Smooth muscle cell of the brain vasculature (primary cell): ENCODE data around the gene DCTN4.
"Not testable (repeated sequence)": the region's sequence is repeated elsewhere in the genome, so short reads cannot be mapped to it uniquely, and the experiment has no call there.

ENCODE experiments used
- DNase-seq: peaks from one replicate; pipeline ENCODE4 v3.0.0-alpha.2; 2012; ENCODE audit warnings: low read depth, low spot score

The DCTN4 gene

DNA sequence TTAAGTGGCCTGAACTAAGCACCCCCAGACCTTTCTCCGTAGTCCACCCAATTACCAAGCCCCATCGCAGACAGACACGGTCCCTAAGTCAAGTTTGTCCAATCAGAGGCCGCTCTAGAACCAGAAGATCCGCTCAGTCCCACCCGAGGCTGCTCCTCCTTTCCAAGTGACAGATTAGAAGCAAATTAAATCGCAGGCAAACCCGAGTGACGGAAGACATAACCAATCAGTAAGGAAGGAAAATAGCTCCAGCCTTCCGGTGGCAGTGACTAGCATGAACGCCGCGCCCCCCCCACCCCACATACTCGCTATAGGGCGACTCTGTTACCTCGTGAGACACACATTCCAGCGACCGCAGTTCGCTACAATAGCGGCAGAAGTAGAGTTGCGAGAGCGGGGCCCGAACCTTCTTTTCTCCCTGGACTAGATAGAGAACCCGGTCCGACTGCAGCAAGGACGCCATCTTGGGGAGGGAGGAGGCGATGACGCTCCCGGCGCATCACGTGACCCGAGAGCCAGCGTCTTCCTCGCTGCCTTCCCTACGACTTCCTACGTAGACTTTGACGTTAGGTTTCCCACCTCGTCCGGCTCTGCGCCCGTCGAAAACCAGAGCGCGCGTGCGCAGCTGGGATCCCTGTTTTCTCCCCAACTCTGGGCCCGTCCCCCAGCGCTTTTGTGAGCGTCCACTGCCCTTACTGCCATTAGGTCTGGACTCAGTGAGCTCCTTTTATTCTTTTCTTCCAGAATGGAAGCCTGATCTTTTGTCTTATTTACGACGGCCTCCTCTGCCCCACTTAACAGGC lies at the start of gene DCTN4:
TSS of gene DCTN4 (minus strand) at position 487 of the 803 bp plus-strand sequence. CDS start at position 463, 24 bp downstream.
- DNase-seq = peak; percentile 96

DNA sequence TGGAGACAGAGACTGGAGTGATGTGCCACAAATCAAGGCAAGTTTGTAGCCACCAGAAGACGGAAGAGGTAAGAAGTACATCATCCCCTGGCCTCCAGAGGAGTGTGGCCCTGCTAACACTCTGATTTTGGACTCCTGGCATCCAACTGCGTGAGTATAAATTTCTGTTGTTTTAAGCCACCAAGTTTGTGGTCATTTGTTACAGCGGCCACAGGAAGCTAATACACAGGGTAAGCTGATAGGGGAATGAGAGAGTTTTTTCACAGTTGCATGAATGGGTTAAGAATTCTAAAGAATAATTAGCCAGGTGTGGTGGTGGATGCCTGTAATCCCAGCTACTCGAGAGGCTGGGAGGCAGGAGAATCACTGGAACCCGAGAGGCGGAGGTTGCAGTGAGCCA lies 45.6 kb upstream of the DCTN4 start:
- no peak for DNase-seq

DNA sequence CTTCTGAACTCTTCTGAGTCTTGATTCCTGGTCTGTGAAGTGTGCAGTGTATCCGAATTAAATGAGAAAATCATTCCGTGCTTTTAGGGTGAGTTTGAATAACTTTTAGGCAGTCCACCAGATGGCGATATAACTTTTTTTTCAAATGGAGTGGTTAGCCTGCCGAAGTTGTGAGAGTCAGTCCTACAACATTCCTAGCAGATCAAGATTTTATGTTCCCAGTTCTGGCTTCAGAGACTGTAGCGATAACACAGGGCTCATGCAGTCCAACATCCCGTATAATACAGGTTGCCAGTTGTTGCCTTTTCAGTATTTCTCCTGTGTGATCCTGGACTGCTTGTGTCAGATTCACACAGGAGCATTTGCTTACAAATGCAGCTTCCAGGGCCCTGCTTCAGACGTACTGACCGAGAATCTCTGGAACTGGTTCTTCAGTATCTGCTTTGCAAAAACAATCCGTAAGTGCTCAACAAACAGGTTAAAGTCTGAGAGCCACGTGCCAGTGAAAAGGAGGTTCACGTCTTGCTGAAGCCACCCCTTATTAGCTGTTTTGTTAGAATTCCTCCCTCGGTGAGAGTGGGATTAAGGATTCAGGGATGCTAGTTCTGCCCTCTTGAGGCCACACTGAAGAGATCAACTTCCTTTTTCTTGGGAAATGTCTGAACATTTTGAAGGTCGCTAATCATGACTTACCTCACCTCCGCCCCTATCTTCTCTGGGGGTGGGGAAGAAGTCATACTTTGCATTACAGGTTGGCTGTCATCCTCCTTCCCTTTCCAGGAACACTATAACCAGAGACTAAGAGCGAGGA lies 42.5 kb upstream of the DCTN4 start:
- DNase-seq = peak; percentile 50

GRCh38 chr5:150797384-150797783 lies 38.6 kb upstream of the DCTN4 start:
- no peak for DNase-seq

- no peak for DNase-seq
Measured at GRCh38 chr5:150794927-150795326, 36.1 kb upstream of the DCTN4 start.

DNA sequence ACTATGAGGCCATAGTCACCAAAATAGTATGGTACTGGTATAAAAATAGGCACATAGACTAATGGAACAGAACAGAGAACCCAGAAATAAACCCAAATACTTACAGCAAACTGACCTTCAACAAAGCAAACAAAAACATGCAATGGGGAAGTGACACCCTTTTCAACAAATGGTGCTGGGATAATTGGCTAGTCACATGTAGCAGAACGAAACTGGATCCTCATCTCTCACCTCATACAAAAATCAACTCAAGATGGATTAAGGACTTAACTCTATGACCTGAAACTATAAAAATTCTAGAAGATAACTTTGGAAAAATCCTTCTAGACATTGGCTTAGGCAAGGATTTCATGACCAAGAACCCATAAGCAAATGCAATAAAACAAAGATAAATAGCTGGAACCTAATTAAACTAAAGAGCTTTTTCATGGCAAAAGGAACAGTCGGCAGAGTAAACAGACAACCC lies 34.6 kb upstream of the DCTN4 start:
- not testable (repeated sequence) for DNase-seq

DNA sequence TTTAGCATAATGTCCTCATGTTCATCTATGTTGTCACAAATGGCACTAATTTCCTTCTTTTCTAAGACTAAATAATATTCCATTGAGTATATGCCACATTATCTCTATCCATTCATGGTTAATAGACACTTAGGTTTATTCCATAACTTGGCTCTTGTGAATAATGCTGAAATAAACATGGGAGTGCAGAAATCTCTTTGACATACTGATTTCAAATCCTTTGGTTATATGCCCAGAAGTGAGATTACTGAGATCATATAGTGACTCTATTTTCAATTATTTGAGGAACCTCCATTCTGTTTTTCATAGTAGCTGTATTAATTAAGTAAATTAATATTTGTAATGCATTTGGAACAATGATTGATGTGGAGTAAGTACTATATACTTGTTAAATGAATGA lies 32.7 kb upstream of the DCTN4 start:
- no peak for DNase-seq

GRCh38 chr5:150789943-150790611 lies 31.3 kb upstream of the DCTN4 start:
- peak; percentile 67 for DNase-seq

DNA sequence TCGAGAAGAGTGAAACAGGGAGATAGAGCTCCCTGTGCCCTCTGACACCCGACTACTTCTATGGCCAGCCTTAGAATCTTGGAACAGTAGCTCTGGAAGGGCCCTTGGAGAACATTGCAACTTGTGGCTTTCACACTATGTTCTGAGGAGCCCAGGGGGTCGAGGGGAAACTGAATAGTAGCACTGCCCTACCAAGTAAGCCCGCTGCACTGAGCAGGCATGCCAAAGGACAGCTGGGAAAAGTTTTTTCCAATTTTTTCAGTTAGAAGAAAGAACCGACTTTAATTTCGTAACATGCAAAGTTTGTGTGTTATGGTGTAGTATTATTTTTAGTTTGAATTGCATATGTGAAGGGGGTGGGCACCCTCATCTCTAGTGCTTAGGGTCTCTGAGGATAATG lies 30.6 kb upstream of the DCTN4 start:
- no peak for DNase-seq

DNA sequence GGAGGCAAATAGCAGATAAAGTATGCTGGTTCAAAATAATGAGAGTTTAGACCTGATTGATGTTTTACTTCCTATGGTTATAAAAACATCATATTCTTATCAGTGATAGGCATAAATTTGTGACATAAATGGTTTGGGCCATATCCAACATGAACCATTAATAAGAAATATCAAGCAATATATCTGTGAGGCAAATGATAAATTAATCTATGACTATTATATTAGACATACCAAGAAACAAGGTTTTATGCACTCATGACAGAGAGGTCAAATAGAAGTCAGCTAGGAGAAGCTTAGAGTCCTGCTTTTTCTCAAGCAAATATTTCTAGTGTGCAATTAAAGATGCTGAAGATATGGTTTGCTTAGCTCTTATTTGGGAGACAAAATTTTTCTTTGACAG lies 30.2 kb upstream of the DCTN4 start:
- no peak for DNase-seq

DNA sequence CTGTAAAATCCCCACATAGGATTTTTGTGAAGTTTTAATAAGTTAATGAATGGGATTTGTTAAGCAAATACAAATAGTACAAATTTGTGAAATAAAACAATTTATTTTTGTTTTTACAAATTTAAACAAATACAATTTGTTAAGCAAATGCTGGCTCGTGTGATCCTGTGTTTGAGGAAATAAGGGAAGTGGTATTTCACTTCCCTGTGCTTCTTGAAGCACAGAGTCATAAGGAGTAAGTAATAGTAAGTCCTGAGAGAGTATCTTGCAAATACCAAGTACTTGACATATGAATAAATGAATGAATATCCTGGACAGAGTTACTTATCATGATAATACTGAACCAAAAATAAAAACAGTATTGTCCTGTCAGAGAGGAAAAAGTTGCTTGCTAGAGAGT lies 28.8 kb upstream of the DCTN4 start:
- no peak for DNase-seq

DNA sequence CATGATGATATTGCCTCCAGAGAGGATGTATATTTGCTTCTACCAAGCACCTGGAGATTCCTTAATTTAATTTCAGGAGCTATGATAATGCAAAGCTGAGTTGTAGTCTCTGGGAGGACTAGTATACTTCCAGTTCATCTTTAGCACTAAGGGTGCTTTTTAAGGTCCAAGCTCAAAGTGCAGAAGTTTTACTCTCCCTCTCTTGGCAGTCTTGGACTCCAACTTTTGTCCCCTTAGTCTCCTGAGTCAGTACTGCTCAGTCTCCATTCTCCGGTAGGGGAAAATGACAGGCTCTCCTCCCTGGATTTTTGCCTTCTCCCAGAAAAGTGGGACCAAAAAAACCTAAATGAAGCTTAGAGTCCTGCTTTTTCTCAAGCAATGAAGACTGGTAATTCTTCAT lies 28.1 kb upstream of the DCTN4 start:
- DNase-seq = no peak

GRCh38 chr5:150785950-150786349 lies 27.1 kb upstream of the DCTN4 start:
- no peak for DNase-seq

DNA sequence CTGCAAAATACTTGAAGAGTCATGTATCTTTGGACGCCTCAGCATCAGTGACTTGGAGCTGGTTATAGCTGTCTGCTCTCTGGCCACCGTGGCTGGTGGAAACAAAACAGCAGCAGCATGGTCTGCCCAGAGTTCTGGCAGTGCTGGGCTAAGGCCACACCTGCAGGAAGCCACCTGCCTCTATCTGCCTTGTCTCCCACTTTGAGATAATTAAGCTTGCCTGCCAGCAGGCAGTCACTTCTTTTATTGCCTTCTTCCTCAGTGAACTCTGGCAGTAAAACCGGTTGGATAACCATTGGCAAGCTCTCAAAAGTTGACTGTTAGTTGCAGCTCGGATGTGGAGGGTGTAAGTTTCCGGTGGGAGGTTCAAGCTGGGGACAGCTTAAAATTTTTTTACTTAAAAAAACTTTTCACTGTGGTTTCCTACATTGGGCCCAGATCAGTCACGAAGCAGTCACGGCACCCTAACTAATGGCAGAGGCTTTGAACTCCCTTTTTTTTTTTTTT lies 24.7 kb upstream of the DCTN4 start:
- DNase-seq = no peak

GRCh38 chr5:150782850-150783249 lies 24.0 kb upstream of the DCTN4 start:
- no peak for DNase-seq

- no peak for DNase-seq
Measured at GRCh38 chr5:150781706-150782614, 23.1 kb upstream of the DCTN4 start.

DNA sequence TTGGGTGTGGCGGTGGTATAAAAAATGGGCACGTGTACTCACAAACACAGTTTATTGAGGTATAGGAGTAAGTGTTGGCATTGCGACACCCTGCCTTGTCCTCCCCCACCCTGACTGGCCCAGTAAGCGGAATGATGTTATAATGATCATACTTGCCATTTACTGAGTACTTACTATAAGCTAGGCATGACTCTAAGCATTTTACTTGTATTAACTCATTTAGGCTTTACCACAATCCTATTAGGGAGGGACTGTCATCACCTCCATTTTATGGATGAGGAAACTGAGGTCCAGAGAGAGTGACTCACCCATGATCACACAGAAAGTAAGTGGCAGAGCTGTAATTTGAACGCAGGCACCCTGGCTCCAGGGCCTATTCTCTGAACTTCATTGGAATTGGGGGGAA lies 22.0 kb upstream of the DCTN4 start:
- DNase-seq = no peak

DNA sequence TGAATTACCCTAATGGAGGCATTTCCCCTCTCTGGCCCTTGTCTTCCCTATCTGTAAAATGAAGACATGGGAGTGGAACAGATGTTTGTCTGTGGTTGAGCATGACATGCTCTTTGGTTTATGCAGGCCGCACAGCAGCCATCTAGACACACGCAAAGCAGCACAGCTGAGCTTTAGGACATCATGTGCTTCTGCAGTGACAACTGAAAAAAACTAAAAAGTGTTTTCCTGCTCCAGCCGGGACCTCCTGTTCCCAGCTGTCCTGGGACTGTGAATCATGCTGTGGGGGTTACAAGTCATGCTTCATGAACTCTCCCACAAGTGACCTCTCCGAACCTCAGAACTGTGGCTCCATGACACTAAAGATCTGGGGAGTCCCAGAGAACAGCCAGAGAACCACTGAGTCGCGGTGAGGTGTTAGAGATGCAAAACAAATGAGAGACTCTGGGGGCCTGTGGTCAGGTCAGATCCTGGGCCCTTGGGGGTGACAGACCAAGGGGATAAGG lies 21.4 kb upstream of the DCTN4 start:
- no peak for DNase-seq

- no peak for DNase-seq
Measured at GRCh38 chr5:150779397-150780186, 20.8 kb upstream of the DCTN4 start.
